Neural cell (in vitro differentiated cells): ENCODE data around the gene BRMS1. TPM values are rescaled to one million over a fixed set of nuclear protein-coding genes. Genes with fewer than 3 reads are reported as not detected.

Experiments used
- H2AFZ ChIP-seq: fragments of 200-600, 300-800 bp; sonication (generic), shearing (Covaris generic); 2 replicates; pipeline ENCODE4 v1.6.0; 2014; ENCODE audit warnings: low read depth, mild to moderate bottlenecking, antibody characterized with exemption, low read length, moderate library complexity
- H3F3A ChIP-seq: fragments of 200-600 bp; shearing (Covaris generic); 2 replicates; pipeline ENCODE4 v1.6.1; 2016; ENCODE audit warnings: mild to moderate bottlenecking, moderate library complexity, mixed read lengths, antibody characterized with exemption, low read length; ENCODE audit not compliant: insufficient read depth, poor library complexity, severe bottlenecking
- H3K27ac ChIP-seq: fragments of 200-600, 300-800 bp; sonication (generic), shearing (Covaris generic); 2 replicates; pipeline ENCODE4 v1.5.1; 2014; ENCODE audit warnings: mild to moderate bottlenecking, low read length, moderate library complexity
- H3K27me3 ChIP-seq: fragments of 300-800, 200-600 bp; sonication (generic), shearing (Covaris generic); 2 replicates; pipeline ENCODE4 v1.6.0; 2014; ENCODE audit warnings: mild to moderate bottlenecking, low read depth, low read length, moderate library complexity; ENCODE audit not compliant: insufficient read depth
- H3K36me3 ChIP-seq: fragments of 300-800, 200-600 bp; sonication (generic), shearing (Covaris generic); 2 replicates; pipeline ENCODE4 v1.5.1; 2014; ENCODE audit warnings: mild to moderate bottlenecking, antibody characterized with exemption, low read length, moderate library complexity; ENCODE audit not compliant: insufficient read depth
- H3K4me2 ChIP-seq: fragments of 300-800, 200-600 bp; sonication (generic), shearing (Covaris generic); 2 replicates; pipeline ENCODE4 v1.6.0; 2014; ENCODE audit warnings: mild to moderate bottlenecking, low read length
- H3K4me3 ChIP-seq: fragments of 300-800, 200-600 bp; sonication (generic), shearing (Covaris generic); 2 replicates; pipeline ENCODE4 v1.5.1; 2014; ENCODE audit warnings: mild to moderate bottlenecking, low read length, moderate library complexity
- H3K79me2 ChIP-seq: fragments of 200-600 bp; shearing (Covaris generic); replicated peaks from 2 replicates; pipeline ENCODE4 v1.6.0; 2014; ENCODE audit warnings: mild to moderate bottlenecking, low read length, moderate library complexity; ENCODE audit not compliant: insufficient read depth
- H3K9ac ChIP-seq: fragments of 300-800, 200-600 bp; sonication (generic), shearing (Covaris generic); 2 replicates; pipeline ENCODE4 v1.6.1; 2016; ENCODE audit warnings: mild to moderate bottlenecking, low read length, mixed read lengths
- H3K9me2 ChIP-seq: fragments of 200-600 bp; shearing (Covaris generic); 2 replicates; pipeline ENCODE4 v1.6.1; 2016; ENCODE audit warnings: mild to moderate bottlenecking, low read length, mixed read lengths; ENCODE audit not compliant: insufficient read depth
- H3K9me3 ChIP-seq: fragments of 200-600, 300-800 bp; sonication (generic), shearing (Covaris generic); 2 replicates; pipeline ENCODE4 v1.6.1; 2016; ENCODE audit warnings: mild to moderate bottlenecking, mixed run types, low read length, moderate library complexity, mixed read lengths
- H4K20me1 ChIP-seq: fragments of 200-600 bp; shearing (Covaris generic); 2 replicates; pipeline ENCODE4 v1.6.1; 2016; ENCODE audit warnings: mild to moderate bottlenecking, mixed run types; ENCODE audit not compliant: insufficient read depth
- EP300 ChIP-seq: fragments of 450-650 bp; conservative IDR thresholded peaks from 2 replicates; pipeline ENCODE4 v1.6.1; 2014; ENCODE audit warnings: antibody characterized with exemption, mild to moderate bottlenecking, moderate library complexity; ENCODE audit not compliant: poor library complexity, severe bottlenecking
- EZH2 ChIP-seq: fragments of 200-600, 300-800 bp; shearing (Covaris generic), sonication (generic); IDR thresholded peaks from 2 replicates; pipeline ENCODE4 v1.6.1; 2014; ENCODE audit warnings: antibody characterized with exemption, low read length, borderline replicate concordance, mild to moderate bottlenecking; ENCODE audit not compliant: insufficient read depth, poor library complexity, severe bottlenecking
- MXI1 ChIP-seq: fragments of 450-650 bp; conservative IDR thresholded peaks from 2 replicates; pipeline ENCODE4 v1.6.1; 2014; ENCODE audit warnings: antibody characterized with exemption, mild to moderate bottlenecking; ENCODE audit not compliant: poor library complexity, severe bottlenecking
- POLR2AphosphoS5 ChIP-seq: IDR thresholded peaks from 2 replicates; pipeline ENCODE4 v1.6.1; 2012
- RAD21 ChIP-seq: fragments of 450-650 bp; conservative IDR thresholded peaks from 2 replicates; pipeline ENCODE4 v1.6.1; 2014; ENCODE audit warnings: antibody characterized with exemption, mild to moderate bottlenecking, moderate library complexity
- SMC3 ChIP-seq: fragments of 450-650 bp; conservative IDR thresholded peaks from 2 replicates; pipeline ENCODE4 v1.6.1; 2014; ENCODE audit warnings: antibody characterized with exemption, mild to moderate bottlenecking, moderate library complexity; ENCODE audit not compliant: poor library complexity
- TAF1 ChIP-seq: IDR thresholded peaks from 2 replicates; pipeline ENCODE4 v1.6.1; 2012; ENCODE audit warnings: low read depth
- polyA plus RNA-seq: library from polyadenylated mRNA; depleted of rRNA; stranded (reverse); fragments of >200 nt; gene quantifications from 2 replicates; pipeline ENCODE4 v1.2.3, GENCODE V29; 2014
- TF ChIP-seq, protein P1 (sequence below): fragments of 450-650 bp; IDR thresholded peaks from 2 replicates; pipeline ENCODE4 v1.5.1; 2014; ENCODE audit warnings: antibody characterized with exemption, mild to moderate bottlenecking, moderate library complexity; ENCODE audit not compliant: poor library complexity, severe bottlenecking
- TF ChIP-seq, protein P2 (sequence below): IDR thresholded peaks from 2 replicates; pipeline ENCODE4 v1.6.1; 2012; ENCODE audit warnings: borderline replicate concordance

BRMS1 gene
- polyA plus RNA-seq, 1 donor from 2014 or later, result 78.3 TPM

DNA sequence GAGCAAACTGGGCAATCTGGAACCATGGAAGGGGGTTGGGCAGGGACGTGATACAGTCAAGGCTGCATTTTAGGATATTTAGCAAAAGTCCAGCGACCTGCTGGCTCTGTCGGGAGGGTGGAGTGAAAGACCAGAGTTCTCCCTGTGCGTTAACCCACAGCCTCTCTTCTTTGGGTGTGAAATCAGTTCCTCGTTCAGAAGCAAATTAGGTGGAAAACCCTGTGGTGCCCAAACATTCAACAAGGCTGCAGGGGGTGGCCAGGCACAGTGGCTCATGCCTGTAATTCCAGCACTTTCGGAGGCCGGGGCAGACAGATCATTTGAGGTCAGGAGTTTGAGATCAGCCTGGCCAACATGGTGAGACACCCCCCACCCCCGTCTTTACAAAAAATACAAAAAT is 47.3 kb downstream of the BRMS1 start:
- H3K27me3 ChIP-seq, result peaks cover 8% of the 10 kb centered on the region
- no peaks in the 10 kb centered on the region for H3K9me3 ChIP-seq
- H3K36me3 ChIP-seq, result no peaks in the 10 kb centered on the region
- no peaks in the 10 kb centered on the region for H4K20me1 ChIP-seq
- no peak overlapping the region for H3K4me3 ChIP-seq
- no peak for TF ChIP-seq RAD21
- no peak for TF ChIP-seq EZH2
- TF ChIP-seq, protein P1, sequence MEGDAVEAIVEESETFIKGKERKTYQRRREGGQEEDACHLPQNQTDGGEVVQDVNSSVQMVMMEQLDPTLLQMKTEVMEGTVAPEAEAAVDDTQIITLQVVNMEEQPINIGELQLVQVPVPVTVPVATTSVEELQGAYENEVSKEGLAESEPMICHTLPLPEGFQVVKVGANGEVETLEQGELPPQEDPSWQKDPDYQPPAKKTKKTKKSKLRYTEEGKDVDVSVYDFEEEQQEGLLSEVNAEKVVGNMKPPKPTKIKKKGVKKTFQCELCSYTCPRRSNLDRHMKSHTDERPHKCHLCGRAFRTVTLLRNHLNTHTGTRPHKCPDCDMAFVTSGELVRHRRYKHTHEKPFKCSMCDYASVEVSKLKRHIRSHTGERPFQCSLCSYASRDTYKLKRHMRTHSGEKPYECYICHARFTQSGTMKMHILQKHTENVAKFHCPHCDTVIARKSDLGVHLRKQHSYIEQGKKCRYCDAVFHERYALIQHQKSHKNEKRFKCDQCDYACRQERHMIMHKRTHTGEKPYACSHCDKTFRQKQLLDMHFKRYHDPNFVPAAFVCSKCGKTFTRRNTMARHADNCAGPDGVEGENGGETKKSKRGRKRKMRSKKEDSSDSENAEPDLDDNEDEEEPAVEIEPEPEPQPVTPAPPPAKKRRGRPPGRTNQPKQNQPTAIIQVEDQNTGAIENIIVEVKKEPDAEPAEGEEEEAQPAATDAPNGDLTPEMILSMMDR, result no peak
- no peak for TF ChIP-seq POLR2AphosphoS5
- no peak for TF ChIP-seq SMC3
- TF ChIP-seq EP300, result no peak
- no peak for TF ChIP-seq MXI1
- TF ChIP-seq TAF1, result no peak
- TF ChIP-seq, protein P2, sequence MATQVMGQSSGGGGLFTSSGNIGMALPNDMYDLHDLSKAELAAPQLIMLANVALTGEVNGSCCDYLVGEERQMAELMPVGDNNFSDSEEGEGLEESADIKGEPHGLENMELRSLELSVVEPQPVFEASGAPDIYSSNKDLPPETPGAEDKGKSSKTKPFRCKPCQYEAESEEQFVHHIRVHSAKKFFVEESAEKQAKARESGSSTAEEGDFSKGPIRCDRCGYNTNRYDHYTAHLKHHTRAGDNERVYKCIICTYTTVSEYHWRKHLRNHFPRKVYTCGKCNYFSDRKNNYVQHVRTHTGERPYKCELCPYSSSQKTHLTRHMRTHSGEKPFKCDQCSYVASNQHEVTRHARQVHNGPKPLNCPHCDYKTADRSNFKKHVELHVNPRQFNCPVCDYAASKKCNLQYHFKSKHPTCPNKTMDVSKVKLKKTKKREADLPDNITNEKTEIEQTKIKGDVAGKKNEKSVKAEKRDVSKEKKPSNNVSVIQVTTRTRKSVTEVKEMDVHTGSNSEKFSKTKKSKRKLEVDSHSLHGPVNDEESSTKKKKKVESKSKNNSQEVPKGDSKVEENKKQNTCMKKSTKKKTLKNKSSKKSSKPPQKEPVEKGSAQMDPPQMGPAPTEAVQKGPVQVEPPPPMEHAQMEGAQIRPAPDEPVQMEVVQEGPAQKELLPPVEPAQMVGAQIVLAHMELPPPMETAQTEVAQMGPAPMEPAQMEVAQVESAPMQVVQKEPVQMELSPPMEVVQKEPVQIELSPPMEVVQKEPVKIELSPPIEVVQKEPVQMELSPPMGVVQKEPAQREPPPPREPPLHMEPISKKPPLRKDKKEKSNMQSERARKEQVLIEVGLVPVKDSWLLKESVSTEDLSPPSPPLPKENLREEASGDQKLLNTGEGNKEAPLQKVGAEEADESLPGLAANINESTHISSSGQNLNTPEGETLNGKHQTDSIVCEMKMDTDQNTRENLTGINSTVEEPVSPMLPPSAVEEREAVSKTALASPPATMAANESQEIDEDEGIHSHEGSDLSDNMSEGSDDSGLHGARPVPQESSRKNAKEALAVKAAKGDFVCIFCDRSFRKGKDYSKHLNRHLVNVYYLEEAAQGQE, result no peak
- H3K9me2 ChIP-seq, result no peaks in the 10 kb centered on the region
- no peak overlapping the region for H3K9ac ChIP-seq
- no peaks in the 10 kb centered on the region for H3F3A ChIP-seq
- no peak overlapping the region for H2AFZ ChIP-seq
- H3K4me2 ChIP-seq, result no peak overlapping the region
- no peaks in the 10 kb centered on the region for H3K79me2 ChIP-seq
- no peak overlapping the region for H3K27ac ChIP-seq

DNA sequence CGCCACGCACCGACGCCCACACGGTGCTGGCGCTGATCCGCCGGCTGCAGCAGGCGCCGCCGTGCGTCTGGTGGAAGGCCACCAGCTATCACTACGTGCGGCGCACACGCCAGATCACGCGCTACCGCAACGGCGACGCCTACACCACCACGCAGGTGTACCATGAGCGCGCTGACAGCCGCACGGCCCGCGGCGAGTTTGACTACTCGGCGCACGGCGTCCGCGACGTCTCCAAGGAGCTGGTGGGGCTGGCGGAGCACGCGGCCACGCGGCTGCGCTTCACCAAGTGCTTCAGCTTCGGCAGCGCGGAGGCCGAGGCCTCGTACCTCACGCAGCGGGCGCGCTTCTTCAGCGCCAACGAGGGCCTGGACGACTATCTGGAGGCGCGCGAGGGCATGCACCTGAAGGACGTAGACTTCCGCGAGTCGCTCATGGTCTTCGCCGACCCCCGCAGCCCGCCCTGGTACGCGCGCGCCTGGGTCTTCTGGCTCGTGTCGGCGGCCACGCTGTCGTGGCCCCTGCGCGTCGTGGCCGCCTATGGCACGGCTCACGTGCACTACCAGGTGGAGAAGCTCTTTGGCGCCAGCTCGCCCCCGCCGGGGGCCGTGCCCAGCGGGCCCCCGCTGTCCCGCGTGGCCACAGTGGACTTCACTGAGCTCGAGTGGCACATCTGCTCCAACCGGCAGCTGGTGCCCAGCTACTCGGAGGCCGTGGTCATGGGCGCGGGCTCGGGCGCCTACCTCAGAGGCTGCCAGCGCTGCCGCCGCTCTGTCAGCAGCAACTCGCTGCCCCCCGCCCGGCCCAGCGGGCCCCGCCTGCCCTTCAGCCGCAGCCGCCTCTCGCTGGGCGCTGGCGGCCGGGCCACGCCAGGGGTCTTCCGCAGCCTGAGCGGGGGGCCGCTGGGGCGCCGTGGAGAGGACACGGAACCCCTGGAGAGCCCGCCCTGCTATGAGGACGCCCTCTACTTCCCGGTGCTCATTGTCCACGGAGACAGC is 50.0 kb downstream of the BRMS1 start:
- Histone ChIP-seq H3K27me3 (peaks cover 32% of the 10 kb centered on the region), H3K36me3 (no peaks in the 10 kb centered on the region), H3F3A (no peaks in the 10 kb centered on the region), H3K9ac (no peak overlapping the region), H4K20me1 (no peaks in the 10 kb centered on the region), H3K9me2 (no peaks in the 10 kb centered on the region), H3K27ac (no peak overlapping the region), H3K4me2 (no peak overlapping the region), H3K4me3 (no peak overlapping the region), H3K9me3 (no peaks in the 10 kb centered on the region), H3K79me2 (no peaks in the 10 kb centered on the region), H2AFZ (no peak overlapping the region)
- TF ChIP-seq, protein P2, result no peak
- TF ChIP-seq POLR2AphosphoS5 (peak; percentile 41), MXI1 (no peak), TAF1 (no peak), SMC3 (no peak), EZH2 (no peak), RAD21 (no peak)
